NCI-H69 (cell line): Measurements from ENCODE around the gene ZNF821.
A peak's percentile ranks its signal among the peaks of the same experiment; 100 is the strongest.
"Not testable (repeated sequence)": the region's sequence is repeated elsewhere in the genome, so short reads cannot be mapped to it uniquely, and the experiment has no call there.

Experiments
- DNase-seq: peaks from one replicate; lab custom pipeline; 2025; lab: John Stamatoyannopoulos, UW

Gene ZNF821

DNA sequence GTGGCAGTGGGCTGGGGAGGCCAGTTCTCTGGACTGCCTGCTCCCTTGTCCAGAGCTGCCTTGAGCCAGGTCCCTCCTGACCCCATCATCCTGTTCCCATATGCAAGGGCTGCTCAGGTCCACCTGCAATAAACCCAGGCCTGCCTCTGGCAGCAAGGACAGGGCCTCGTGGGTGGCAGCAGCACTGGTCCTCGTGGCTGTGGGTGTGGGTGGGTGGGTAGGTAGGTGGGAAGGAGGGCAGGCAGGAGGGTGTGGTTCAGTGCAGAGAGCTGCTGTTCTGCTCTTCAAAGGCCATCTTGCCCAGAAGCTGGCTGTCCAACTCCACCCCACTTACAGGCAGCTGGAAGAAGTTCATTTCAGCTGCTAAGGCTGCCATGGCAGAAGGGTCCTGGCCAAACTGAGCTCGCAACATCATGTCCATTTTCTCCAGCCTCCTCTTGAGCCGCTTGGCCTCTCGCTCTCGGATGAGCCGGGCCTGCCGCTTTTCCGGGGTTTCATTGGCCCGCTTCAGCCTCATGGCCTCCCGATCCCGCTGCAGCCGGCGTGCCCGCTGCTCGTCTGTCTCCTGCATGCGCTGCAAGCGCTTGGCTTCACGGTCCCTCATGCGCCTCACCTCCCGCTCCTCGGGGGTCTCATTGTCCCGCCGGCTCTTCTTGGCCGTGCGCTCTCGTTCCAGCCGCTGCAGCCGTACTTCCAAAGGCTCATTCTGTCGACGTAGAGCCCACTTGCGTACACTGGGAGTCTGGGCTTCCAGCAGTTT, 24.0 kb downstream of the ZNF821 start:
- DNase-seq: no peak

DNA sequence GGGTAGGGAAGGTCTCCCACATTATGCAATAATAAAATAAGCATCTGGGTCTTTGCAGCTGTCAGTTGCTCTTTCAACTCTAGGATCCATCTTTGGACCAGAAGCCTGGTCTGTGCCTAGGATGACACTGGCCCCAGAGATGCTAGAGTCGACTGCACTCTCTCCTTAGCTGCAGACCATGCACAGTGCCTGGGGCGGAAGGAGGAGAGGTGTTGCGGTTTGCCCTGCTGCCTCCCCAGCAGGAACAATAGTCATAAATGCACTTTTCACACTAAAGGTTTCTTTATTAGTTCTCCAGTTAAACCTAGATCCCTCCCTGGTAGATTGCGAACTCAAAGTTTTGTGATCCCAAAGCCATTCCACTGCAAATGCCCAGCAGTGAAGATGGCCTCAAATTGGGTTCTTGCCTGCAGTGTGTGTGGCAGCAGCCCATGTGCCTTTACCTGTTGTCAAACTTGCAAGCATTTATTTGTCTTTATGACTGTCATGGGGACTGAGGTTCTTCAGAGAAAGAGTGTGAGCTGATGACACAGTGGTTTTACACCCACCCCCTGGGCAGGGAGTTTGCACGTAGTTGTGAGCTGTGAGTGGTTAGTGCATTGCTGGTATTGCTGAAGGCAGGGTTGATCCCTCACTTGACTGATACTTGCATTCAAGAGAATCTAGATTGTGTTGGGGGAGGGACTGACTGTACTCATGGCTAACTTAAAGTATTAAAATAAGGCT, 27.9 kb downstream of the ZNF821 start:
- no peak for DNase-seq

DNA sequence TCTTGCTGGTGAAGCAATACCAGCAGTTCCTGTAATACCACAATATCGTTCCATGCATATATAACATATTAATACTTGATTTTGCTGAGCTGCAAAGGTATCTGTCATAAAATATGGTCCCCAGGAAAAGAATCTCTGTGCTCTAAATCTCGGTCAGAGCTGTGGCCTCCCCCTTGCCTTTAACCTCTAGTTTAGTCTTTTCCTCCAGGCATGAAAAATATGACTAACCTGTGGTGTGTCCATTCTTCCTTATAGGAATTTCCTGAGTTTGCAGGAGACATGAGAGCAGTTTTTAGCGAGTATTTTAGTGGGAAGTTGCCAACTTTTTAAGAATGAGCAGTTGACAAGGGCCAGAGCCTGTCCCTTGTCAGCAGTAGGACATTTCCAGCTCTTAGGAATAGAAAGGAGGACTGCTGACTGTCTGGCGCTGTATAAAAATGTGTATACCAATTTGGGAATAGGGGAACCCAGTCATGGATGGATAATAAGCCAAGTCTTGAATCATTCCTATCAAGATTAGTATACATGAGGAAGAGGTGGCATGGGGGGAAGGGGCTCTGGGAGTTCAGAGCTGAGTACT, 29.5 kb downstream of the ZNF821 start:
- DNase-seq: no peak

DNA sequence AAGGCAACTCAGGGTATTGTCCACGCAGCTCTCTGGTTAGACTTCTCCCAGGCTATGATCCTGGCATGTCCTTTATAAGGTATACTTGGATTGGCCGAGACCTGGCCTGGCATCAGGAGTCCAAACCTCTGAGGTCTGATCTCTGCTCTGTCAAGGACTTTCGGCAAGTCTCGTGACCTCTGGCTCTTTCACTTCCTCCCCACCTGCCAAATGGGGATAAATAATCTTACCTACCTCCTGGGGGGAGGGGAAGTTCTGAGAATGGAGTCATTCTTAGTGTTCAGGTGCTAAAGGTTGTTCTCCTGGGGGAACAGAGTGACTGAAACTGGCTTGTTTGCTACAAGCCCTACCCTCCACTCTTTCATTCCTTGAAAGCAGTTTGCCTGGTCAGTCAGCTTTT, 30.6 kb downstream of the ZNF821 start:
- no peak for DNase-seq

DNA sequence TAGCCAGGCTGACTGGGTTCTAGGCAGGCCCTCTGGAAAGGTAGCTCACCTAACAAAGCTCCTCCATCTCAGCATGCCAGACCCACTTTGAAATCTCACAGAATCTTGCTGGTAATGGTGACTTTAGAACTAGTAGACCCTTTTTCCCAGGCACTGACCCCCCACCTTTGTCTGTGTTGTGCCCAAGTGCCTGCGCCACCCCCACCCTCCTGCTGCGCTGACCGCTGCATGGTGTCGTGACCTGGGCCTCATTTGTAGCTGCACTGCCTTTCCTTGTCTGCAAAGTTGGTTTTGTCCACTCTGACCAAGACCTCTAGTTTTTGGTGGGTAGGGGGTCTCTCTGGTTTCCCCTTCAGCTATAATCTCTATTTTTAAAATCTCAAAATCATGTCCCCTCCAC, 31.4 kb downstream of the ZNF821 start:
- no peak for DNase-seq

DNA sequence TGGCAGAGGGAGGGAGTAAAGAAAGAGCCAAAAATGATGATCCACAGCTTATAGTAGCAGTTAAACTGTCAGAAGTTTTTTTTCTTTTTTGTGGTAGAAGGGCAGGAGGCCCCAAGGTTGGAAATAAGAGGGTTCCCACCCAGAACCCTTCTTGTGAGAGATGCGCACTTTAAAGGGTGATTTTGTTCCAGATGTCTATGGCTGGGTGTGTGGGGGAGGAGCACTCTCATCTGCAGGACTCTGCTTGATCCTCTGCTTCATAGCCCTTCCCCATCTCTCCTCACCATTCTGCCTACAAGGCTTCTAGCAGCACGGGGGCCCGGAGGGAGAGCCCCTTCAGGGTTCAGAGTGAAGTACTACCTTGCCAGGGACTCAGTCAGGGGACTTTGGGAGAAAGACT, 31.8 kb downstream of the ZNF821 start:
- no peak for DNase-seq

DNA sequence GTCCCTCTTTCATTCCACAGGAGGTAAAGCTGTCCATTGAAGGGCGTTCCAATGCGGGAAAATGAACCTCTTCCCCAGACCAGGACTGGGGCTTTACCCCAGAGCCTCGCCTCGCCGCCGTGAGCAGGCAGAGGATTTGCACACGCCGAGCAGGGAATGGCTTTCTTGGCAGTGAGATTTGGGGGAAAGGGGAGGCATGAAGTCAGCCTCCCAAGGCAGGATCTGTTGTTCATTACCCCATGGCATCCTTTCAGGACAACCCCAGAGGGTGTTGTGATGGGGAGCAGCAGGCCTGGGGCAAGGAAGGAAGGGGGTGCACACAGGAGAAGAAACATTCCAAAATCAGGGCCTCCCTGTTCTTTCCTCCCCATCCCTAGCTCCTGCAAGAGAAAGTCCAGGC, 32.2 kb downstream of the ZNF821 start:
- DNase-seq: no peak

DNA sequence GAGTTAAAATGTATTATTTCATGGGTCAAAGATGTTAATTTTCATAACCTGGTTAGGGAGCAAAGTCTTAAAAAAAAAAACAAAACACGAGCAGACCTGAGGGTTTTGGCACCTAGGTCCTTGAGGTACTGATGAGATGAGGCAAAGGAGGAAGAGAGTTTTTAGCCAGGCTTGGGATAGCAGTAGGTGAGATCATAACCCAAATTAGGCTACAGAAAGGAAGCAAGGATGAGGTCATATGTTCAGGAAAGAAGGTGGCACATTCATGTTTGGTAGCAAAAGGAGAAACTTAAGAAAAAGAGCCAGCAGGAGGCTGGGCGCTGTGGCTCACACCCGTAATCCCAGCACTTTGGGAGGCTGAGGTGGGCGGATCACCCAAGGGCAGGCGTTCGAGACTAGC, 35.4 kb downstream of the ZNF821 start:
- no peak for DNase-seq

DNA sequence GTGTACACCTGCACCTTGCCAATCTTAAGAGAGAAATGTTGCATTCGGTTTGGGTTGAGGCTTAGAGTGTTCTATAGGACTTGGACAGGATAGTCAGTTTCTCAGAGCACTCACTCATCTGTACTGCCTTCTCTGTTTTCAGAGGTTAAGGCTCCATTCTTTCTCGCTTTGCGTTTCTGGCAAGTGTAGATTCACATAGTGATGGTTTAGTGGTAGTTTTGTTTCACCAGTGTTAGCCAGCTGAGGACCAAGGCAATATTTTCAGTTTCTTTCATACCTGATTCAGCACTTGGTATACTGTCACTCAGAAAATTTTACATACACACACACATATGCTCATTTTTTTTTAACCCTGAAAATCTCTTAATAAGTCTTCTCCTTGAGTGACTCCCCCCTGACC, 36.9 kb downstream of the ZNF821 start:
- DNase-seq: no peak

DNA sequence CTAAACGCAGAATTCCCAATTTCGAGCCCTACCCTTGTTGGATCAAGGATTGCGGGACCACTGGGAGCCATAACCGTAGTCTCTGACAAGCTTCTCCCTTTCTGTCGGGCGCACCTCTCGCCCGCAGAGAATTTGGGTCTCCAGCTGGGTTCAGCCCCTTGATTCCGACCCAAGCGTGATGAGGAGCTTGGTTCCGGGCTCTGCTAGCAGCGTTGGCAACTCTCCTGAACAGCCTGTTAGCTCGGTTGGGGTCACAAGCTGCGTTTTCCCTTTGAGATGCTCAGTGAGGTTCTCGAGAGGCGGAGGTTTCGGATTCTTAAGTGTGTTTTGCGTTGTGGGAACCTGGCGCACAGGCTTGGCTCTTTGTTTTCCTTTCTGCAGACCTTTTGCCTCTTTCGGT, 37.6 kb downstream of the ZNF821 start:
- DNase-seq: peak; percentile 5

DNA sequence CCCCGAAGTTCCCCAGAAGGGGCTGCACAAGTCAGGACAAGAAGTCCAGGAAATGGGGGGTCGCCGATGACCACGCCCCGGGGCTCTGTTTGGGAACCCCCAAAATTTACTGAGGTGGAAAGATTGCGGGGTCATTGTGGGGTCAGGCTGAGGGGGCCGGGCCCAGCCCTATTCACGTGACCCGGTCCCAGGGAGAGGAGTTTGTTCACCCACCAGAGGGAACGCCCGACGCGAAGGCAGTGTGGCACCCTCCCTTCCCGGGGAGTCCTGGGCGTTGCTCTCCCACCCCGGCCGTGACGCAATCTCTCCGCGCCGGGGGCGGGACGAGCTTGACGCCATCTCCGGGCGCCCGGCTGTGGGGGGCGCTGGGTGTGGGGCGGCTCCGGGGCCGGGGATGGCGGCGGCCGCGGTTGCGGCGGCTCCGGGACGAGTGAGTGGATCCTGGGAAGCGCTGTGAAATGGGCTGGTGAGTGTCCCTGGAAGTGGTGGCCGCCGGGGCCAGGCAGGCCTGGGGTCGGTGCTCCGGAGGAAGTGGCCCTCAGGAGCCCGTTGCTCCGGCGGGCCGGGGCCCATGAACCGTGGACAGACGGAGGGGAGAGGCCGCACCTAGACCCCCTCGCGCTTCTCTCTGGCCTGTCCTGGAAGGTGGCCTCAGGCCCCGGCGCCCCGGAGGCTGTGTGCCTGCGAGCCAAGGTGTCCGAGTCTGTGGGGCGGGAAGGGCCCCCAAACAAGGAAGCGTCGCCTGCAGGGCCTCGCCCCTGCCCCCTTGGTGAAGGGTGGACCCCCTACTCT, 38.1 kb downstream of the ZNF821 start, which contains the start of gene ATXN1L:
Gene ATXN1L, plus strand, starts transcription at position 338 of the 792 bp plus-strand sequence. CDS start 3,765 bp downstream, outside the sequence.
- DNase-seq: peak; percentile 91

DNA sequence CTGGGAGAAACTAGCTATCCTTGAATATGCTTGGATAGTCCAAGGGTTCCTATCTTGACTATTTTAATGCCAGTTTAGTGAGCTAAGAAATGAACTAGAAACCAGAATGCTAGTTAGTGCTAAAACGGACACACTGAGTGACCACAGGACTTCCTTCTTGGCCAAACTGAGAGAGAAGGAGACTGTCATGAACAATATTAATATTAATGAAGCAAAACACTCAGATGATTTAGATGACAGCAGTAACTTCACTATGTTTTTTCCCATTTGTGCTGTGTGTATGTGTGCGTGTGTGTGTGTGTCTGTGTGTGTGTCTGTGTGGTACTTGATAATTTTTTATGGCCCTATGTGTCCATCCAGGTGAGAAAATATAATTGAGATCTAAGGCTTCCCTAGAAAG, 40.4 kb downstream of the ZNF821 start:
- DNase-seq: no peak

DNA sequence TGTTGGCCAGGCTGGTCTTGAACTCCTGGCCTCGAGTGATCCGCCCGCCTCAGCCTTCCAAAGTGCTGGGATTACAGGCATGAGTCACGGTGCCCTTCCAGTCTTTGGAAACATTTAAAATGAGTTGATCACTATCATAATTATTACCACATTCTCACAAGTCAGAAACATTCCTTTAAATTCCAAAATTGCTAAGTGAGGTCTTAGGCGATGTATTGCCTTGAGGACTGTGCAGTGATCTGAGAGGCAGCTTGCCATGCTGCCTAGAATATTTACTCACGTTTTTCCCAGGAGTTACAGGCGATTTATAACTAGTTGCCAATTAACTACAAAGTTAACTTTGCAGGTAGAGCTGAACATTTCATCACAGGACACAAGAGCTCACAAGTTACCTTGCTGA, 43.9 kb downstream of the ZNF821 start:
- DNase-seq: no peak

DNA sequence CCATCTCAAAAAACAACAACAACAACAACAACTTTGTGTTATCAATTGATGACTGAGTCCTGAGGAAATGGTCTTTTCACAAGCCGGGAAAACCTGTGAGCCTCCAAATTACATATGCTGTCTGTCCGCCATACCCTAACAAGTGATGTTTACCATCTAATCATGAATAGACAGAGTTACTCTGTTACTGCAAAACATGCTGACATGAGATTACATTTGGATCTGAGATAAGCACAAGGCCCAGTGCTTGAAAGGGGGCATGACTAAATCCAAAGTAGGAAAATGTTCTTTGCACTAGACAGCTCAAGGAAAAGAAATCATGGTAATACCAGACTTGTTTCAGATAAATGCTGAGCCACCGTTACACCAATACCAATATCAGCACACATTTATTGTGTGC, 46.8 kb downstream of the ZNF821 start:
- DNase-seq: no peak

DNA sequence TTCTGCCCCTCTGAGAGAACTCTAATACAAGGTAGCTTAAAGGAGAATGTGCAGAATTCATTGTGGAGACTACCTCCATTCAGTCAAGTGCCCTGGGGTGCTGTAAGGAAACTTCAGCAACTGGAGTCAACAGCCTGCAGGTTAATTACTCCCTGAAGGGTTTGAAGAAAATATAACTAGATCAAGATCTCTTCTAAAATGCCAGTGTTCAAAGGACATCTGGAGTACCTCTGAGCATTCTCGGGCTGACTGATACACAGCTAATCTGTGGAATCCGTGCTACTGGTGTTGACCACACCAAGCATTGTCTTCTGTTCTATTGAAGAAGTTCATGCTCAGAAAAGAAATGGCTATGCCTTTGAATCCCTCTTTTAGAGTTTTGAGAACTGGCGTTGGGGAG, 49.7 kb downstream of the ZNF821 start:
- DNase-seq: no peak

DNA sequence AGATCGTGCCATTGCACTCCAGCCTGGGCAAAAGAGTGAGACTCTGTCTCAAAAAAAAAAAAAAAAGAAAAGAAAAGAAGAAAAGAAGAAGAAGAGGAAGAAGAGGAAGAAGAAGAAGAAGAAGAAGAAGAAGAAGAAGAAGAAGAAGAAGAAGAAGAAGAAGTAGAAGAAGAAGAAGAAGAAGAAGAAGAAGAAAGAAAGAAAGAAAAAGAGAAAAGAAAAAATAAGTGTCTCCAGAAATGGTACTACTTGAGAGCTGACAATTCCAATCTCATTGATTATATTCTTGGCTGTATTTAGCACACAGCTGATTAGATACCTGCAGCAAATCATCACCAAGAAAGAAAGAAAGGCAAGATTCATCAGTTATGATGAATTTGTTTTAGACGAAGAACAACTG, 51.9 kb downstream of the ZNF821 start:
- DNase-seq: not testable (repeated sequence)

DNA sequence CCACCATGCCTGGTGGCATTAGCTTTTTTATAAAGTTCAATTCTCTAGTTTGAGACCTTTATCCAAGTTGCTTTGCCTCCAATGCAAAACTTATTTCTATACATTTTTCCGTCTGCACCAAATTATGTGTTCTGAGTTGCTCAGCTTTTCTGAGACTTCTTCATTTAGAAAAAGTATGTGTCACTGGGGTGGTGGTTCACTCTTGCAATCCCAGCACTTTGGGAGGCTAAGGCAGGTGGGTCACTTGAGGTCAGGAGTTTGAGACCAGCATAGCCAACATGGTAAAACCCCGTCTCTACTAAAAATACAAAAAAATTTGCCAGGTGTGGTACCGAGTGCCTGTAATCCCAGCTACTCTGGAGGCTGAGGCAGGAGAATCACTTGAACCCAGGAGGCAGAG, 52.3 kb downstream of the ZNF821 start:
- DNase-seq: not testable (repeated sequence)

DNA sequence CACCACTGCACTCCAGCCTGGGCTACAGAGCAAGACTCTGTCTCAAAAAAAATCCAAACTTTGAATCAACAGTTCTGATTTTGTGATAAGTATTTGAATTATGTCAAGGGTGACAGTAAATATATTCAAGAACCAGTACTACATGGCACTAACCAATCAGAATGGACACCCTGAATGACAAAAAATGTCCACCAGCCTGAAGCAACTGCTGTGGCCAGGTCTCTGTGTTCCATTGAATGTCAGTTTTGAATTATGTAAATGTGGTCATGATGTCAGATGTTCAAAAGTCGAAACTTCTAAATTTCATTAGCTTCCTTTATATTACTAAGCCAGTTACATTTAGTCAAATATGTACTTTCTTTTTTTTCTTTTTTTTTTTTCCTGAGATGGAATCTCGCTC, 53.6 kb downstream of the ZNF821 start:
- no peak for DNase-seq

DNA sequence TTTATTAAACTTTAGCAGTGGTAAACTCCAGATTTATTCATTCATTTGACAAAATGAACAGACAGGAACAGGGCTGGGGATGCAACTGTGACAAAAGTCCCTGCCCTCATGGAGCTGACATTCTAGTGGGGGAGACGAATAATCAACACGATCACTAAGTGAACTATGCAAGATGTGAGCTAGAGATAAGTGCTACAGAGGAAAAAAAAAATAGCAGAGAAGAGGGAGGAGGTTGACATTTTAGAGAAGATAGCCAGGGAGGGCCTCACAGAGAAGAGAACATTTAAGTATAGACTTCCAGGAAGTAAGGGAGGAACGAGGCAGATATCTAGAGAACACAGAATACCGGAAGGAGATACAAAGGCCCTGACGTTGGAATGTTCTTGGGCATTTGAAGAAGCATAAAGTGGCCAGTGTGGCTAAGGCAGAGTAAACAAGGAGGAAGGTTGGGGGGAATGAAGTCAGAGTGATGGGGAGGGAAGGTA, 57.4 kb downstream of the ZNF821 start:
- no peak for DNase-seq

DNA sequence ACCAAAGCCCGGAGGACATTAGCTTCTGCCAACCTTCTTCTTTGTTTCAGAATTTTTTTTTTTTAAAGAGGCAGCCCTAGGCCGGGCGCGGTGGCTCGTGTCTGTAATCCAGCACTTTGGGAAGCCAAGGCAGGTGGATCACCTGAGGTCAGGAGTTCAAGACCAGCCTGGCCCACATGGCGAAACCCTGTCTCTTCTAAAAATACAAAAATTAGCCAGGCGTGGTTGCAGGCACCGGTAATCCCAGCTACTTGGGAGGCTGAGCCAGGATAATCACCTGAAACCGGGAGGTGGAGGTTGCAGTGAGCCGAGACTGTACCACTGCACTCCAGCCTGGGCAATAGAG, 66.9 kb downstream of the ZNF821 start:
- not testable (repeated sequence) for DNase-seq

DNA sequence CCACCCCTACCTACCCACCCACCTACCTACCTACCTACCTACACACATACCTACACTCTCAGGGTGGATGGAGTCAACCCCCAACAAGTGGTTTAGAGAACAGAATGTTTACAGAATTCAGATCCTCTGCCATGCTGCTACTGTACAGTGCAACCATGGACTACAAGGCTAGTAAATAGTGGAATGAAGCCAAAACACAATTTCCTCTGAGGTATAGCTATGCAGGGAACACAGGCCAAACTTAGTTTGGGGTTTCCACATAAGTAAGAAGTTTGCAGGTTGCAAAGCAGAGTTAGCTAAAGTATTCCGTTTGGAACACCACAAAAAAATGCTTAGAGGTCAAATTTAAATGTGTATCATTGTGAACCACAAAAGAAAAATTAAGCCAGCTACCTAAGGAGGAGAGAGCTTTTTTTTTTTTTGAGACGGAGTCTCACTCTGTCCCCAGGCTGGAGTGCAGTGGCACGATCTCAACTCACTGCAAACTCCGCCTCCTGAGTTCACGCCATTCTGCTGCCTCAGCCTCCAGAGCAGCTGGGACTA, 72.7 kb downstream of the ZNF821 start:
- DNase-seq: no peak

DNA sequence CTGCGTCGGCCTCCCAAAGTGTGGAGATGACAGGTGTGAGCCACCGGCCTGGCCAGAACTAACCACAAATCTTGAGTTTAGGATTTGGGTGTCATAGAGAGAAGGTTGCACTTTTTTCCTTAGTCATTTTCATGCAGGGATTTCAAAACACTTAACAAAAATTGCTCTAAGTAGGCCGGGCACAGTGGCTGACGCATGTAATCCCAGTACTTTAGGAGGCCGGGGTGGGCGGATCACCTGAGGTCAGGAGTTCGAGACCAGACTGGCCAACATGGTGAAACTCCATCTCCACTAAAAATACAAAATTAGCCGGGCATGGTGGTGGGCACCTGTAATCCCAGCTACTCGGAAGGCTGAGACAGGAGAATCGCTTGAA, 73.8 kb downstream of the ZNF821 start:
- DNase-seq: not testable (repeated sequence)
